Measurements from ENCODE around the gene GPR37.
A peak's percentile ranks its signal among the peaks of the same experiment; 100 is the strongest.

The GPR37 gene

DNA sequence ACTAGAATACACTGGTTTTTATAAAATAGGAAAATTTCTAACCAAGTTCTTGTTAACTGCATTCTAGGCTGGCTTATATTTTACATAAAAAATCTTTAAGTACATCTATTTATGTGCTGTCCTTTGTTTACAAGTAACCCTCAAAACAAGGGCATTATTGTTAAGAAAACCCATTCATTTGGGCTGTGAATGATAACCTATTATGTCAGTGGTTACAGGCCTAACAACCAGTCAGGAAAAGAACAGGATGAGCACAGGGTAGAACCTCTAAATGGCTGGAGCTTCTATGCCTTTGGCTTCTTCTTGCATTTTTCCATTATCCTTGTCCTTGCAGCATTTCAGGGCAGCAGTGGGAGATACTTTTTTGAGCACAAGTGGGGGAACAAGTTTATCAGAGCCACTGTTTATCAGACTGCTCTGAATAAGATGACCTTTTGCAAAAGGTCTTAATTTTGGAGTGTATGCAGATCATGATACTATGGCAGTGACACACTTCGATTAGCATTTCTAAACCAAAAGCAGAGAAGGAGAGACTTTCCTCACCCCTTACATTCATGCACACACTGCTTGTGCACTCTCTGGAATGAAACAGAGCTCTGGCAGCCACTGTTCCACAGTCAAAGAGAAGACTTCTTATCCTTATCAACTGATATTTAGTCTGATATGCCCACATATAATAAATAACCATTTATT is 10.9 kb downstream of the GPR37 start:
- Histone ChIP-seq H3K4me2 (no peak overlapping the region), H3K27me3 (no peaks in the 10 kb centered on the region), H3K9ac (no peak overlapping the region), H3K9me3 (replicated peaks in 1 of 11) (no peaks in the 10 kb centered on the region), H3K27ac (no peak overlapping the region), H3K4me3 (no peak overlapping the region), H3K36me3 (0 out of 22 replicates have a peak, but pooled peaks cover 0 to 8% (median 0%) of the 10 kb centered on the region in 11 experiments), H4K20me1 (peaks cover 0 to 23% (median 0%) of the 10 kb centered on the region in 11 experiments; a peak in 2 of 22 replicates), H3K4me1 (no peaks in the 10 kb centered on the region)
- TF ChIP-seq Cebpa-rat (IDR thresholded peaks at IDR 0.05) = no peak

DNA sequence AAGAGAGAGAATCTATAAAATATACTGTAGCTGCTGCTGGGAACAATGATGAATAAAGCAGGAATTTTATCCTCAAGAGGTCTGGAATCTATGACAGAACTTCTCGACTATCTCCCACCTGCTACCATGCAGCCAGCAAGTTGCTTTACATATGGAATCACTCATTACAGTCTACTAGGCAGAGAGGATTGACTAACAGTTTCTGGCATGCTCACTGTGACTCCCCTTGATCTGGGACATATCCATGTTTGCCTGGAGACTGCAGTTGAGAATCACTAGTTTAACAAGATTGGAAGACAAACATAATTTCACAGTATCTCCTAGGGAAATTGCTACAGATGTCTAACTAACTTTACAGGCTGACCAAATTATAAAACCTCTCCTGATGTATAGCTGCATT is 13.3 kb downstream of the GPR37 start:
- H3K27ac ChIP-seq = no peak overlapping the region
- no peaks in the 10 kb centered on the region for H3K9me3 ChIP-seq (replicated peaks in 1 of 11)
- no peaks in the 10 kb centered on the region for H3K36me3 ChIP-seq
- H3K9ac ChIP-seq = no peak overlapping the region
- no peak for TF ChIP-seq Cebpa-rat (IDR thresholded peaks at IDR 0.05)
- H3K27me3 ChIP-seq = no peaks in the 10 kb centered on the region
- H3K4me3 ChIP-seq = no peak overlapping the region
- H3K4me2 ChIP-seq = no peak overlapping the region
- peaks cover 0 to 20% (median 0%) of the 10 kb centered on the region in 11 experiments; a peak in 2 of 22 replicates for H4K20me1 ChIP-seq
- no peaks in the 10 kb centered on the region for H3K4me1 ChIP-seq

DNA sequence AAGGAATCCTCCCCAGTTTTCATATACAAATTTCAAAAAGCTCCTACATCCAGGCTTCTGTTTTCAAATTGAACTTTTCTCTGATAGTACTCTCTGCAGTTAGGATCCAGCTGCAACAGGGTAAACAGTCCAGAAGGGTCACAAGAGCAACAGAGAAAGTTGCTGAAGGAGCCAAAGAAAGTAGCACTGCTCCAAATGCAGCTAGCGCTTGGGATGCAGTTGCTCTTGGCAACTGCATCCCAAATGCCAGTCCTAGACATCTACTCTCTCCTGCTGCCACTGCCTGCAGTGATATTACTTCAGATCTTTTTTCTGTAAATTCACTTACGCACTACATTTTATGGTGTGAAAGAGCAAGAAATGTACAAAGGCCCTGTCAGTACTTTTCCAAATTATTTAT is 14.6 kb downstream of the GPR37 start:
- Histone ChIP-seq H3K36me3 (no peaks in the 10 kb centered on the region; a peak in 1 of 22 replicates), H4K20me1 (peaks cover 0 to 20% (median 0%) of the 10 kb centered on the region in 11 experiments; a peak in 2 of 22 replicates), H3K4me1 (no peaks in the 10 kb centered on the region), H3K9me3 (replicated peaks in 1 of 11) (no peaks in the 10 kb centered on the region), H3K27ac (no peak overlapping the region), H3K27me3 (no peaks in the 10 kb centered on the region), H3K4me2 (no peak overlapping the region), H3K4me3 (no peak overlapping the region), H3K9ac (no peak overlapping the region)
- TF ChIP-seq Cebpa-rat (IDR thresholded peaks at IDR 0.05) = no peak

DNA sequence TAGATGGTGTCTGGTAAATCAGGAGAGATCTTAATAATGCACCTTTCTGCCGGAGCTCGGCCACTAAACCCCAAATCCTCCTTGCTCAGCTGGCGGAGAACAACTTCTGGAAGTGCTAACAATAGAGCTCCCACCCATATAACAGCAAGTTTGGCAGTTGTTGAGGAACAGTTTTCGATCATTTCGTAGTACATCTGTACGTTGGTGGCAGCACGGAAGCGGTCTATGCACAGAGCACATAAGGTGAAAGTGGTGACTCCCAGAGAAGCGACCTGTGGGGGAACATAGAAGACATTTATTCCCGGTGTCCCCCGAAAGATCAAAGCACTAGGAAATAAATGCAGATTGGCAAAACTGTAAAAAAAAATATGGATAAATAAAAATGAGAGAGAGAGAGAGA is 18.5 kb downstream of the GPR37 start:
- H4K20me1 ChIP-seq = peaks cover 0 to 14% (median 0%) of the 10 kb centered on the region in 11 experiments; a peak in 2 of 22 replicates
- no peaks in the 10 kb centered on the region for H3K9me3 ChIP-seq (replicated peaks in 1 of 11)
- TF ChIP-seq Cebpa-rat (IDR thresholded peaks at IDR 0.05) = no peak
- H3K27me3 ChIP-seq = no peaks in the 10 kb centered on the region
- H3K9ac ChIP-seq = no peak overlapping the region
- H3K36me3 ChIP-seq = no peaks in the 10 kb centered on the region; a peak in 1 of 22 replicates
- no peaks in the 10 kb centered on the region for H3K4me1 ChIP-seq
- H3K27ac ChIP-seq = no peak overlapping the region
- H3K4me3 ChIP-seq = no peak overlapping the region
- H3K4me2 ChIP-seq = no peak overlapping the region

DNA sequence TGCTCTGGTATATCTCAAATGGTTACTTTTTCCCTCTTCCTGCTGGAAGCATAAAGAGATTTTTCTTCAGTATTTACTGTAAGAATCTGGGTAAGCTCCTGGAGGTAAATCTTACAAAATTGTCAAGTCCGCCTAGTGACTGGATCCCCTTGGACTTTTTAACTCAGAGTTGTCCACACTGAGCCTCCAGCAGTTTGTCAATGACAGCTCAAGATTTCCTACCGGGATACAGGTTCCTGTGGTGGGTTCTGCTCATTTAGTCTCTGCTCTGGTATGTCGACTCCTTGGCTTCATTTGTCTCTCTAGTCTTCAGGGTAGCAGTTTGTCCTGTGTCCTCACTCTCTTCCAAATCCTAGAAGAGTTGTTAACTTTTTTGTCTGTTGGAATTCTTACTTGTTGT is 27.0 kb downstream of the GPR37 start:
- no peak for TF ChIP-seq Cebpa-rat (IDR thresholded peaks at IDR 0.05)
- Histone ChIP-seq H3K27me3 (no peaks in the 10 kb centered on the region), H3K9ac (no peak overlapping the region), H3K4me3 (no peak overlapping the region), H3K9me3 (replicated peaks in 1 of 11) (no peaks in the 10 kb centered on the region), H3K36me3 (no peaks in the 10 kb centered on the region), H3K4me2 (peak overlapping the region; percentile 29 to 68 (median 54); a peak in 17 of 22 replicates), H3K4me1 (peaks cover 10 to 21% (median 14%) of the 10 kb centered on the region in 10 experiments; a peak in 18 of 20 replicates), H3K27ac (peak overlapping the region in 3 of 11 experiments; percentile 13 to 42 (median 41); a peak in 4 of 22 replicates), H4K20me1 (no peaks in the 10 kb centered on the region)

DNA sequence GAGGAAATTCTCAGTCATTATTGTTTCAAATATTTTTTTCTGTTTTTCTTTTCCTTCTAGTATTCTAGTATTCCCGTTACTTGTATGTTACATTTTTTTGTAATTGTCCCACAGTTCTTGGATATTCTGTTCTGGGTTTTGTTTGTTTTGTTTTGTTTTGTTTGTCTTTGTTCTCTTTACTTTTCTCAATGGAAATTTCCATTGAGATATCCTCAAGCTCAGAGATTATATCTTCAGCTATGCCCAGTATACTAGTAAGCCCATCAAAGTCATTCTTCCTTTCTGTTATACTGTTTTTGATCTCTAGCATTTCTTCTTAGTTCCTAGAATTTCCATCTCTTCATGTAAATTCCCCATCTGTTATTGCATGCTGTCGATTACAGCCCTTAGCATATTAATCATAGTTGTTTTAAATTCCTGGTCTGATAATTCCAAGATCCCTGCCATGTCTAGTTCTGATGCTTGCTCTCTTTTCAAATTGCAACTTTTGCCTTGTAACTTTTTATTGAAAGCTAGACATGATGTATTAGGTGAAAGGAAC is 27.8 kb downstream of the GPR37 start:
- no peak for TF ChIP-seq Cebpa-rat (IDR thresholded peaks at IDR 0.05)
- H3K4me2 ChIP-seq = peak overlapping the region; percentile 29 to 68 (median 54); a peak in 18 of 22 replicates

DNA sequence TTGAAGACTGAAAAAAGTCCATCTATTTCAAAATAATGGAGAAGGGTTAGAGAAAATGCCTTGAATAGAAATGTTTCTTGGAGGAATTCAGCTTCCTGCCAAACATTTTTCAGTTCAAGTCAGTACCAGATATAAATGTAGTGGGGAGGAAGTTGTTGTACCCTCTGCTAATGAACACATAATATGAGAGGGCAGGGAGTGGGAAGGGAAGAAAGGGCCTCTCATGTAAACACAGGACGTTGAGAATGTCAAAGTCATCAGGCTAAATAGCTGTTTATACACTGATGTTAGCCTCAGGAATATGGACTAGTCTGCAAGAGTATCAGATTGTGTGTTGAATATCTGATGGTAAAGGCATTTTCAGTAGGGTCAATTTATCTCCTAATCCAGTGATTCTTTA is 37.0 kb downstream of the GPR37 start:
- Histone ChIP-seq H3K4me1 (0 out of 20 replicates have a peak, but pooled peaks cover 0 to 4% (median 0%) of the 10 kb centered on the region in 10 experiments), H3K9me3 (replicated peaks in 1 of 11) (no peaks in the 10 kb centered on the region)

More for the DNA sequence above, 27.8 kb downstream of the GPR37 start:
- Histone ChIP-seq H3K36me3 (no peaks in the 10 kb centered on the region), H3K9me3 (replicated peaks in 1 of 11) (no peaks in the 10 kb centered on the region), H3K27me3 (no peaks in the 10 kb centered on the region), H3K27ac (peak overlapping the region in 1 of 11 experiments; percentile 41; a peak in 2 of 22 replicates), H3K9ac (no peak overlapping the region), H3K4me3 (no peak overlapping the region), H3K4me1 (peaks cover 10 to 21% (median 14%) of the 10 kb centered on the region in 10 experiments; a peak in 18 of 20 replicates), H4K20me1 (no peaks in the 10 kb centered on the region)

DNA sequence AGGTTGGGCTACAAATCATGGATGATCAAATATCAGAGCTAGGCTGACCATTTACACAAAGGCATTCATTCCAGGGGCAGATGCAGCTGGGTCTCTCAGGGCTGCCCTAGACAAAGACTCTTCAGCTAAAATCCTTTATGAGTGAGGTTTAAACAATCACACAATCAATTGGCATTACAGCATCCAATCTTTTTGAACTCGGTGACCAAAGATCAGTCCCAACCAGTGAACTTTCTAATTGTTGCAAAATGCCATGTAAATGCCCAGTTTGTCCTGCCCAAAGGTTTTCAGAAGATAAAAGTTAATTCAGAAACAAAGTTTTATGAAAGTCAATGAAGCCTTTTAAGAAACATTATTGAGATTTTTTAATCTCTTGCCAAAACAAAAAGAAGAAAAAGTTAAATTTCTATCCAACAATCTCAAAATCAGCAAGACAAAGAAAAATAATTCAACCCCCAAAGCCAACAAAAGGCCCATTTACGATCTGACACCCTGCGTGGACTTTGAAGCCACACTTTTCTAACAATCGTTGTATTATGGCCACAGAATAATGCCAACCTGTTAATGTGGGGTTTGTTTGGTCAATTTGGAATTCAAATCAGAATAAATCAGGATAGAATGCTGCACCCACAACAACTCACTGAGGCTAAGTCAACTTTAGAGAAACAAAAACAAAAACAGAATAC is 40.9 kb downstream of the GPR37 start:
- H3K27ac ChIP-seq = no peak overlapping the region
- H3K27me3 ChIP-seq = no peaks in the 10 kb centered on the region
- no peak overlapping the region for H3K9ac ChIP-seq
- peaks cover 0 to 5% (median 0%) of the 10 kb centered on the region in 10 experiments; a peak in 1 of 20 replicates for H3K4me1 ChIP-seq
- no peak overlapping the region for H3K4me3 ChIP-seq
- no peaks in the 10 kb centered on the region for H3K36me3 ChIP-seq
- TF ChIP-seq Cebpa-rat (IDR thresholded peaks at IDR 0.05) = no peak
- no peak overlapping the region for H3K4me2 ChIP-seq
- no peaks in the 10 kb centered on the region for H4K20me1 ChIP-seq
- no peaks in the 10 kb centered on the region for H3K9me3 ChIP-seq (replicated peaks in 1 of 11)

More for the DNA sequence above, 37.0 kb downstream of the GPR37 start:
- Histone ChIP-seq H3K9ac (no peak overlapping the region), H3K4me2 (peak overlapping the region in 1 of 11 experiments; percentile 7; a peak in 1 of 22 replicates), H3K4me3 (no peak overlapping the region), H4K20me1 (no peaks in the 10 kb centered on the region), H3K27me3 (no peaks in the 10 kb centered on the region), H3K36me3 (no peaks in the 10 kb centered on the region), H3K27ac (no peak overlapping the region)
- TF ChIP-seq Cebpa-rat (IDR thresholded peaks at IDR 0.05) = no peak

DNA sequence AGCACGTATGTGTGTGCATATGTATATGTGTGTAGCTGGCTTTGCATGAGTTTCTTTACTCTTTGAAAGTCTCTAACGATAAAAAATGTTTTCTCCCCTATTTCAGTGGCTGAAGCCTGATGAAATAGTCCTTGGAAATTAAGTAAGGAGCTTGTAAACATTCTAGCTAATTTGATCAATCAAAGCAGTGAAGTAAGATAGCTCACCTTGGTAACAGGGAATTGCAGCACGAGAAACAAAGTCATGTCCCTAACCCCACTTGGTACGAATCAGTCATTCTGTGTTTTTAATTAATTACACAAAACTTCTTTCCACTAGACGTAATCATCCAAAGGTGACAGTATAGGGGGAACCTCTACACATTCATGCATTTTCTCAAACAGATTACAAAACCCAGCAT is 41.5 kb downstream of the GPR37 start:
- no peaks in the 10 kb centered on the region for H4K20me1 ChIP-seq
- no peak overlapping the region for H3K4me3 ChIP-seq
- no peak overlapping the region for H3K9ac ChIP-seq
- no peak overlapping the region for H3K27ac ChIP-seq
- no peak overlapping the region for H3K4me2 ChIP-seq
- H3K27me3 ChIP-seq = no peaks in the 10 kb centered on the region
- no peak for TF ChIP-seq Cebpa-rat (IDR thresholded peaks at IDR 0.05)
- H3K4me1 ChIP-seq = peaks cover 0 to 11% (median 0%) of the 10 kb centered on the region in 10 experiments; a peak in 2 of 20 replicates
- no peaks in the 10 kb centered on the region for H3K36me3 ChIP-seq
- H3K9me3 ChIP-seq (replicated peaks in 1 of 11) = no peaks in the 10 kb centered on the region

Measured in BLaER1 treated with 17β-estradiol and CSF1 and Interleukin-3, amounts not matched to agents 10 nM and 100 nM (cell line).